K562 (cell line): Measurements from ENCODE around the gene GALNT16. TPM values are rescaled to one million over a fixed set of nuclear protein-coding genes. Genes with fewer than 3 reads are reported as not detected.

Source experiments
- ATAC-seq: fragments of 200-7000 bp; cut with Tn5 transposase; 3 replicates; pipeline ENCODE4 v1.9.1; 2020; ENCODE audit warnings: moderate library complexity
- BruUV-seq: library from RNA; stranded (reverse); fragments of 400-500 nt; replicated peaks from 2 replicates; lab custom pipeline; 2021; lab: Mats Ljungman, UMichigan
- CTCF ChIA-PET: fragments of 300-600 bp; formaldehyde crosslinking; extraction: SDS; loops from one replicate; lab custom pipeline; 2021; ENCODE audit warnings: low intra/inter-chr PET ratio; lab: Yijun Ruan, JAX
- POLR2A ChIA-PET: fragments of 300-600, 350-650 bp; sonication (Branson Sonifier 250); formaldehyde crosslinking; extraction: SDS; loops from one replicate; lab custom pipeline; 2021; ENCODE audit warnings: antibody characterized with exemption, inconsistent platforms; lab: Yijun Ruan, JAX
- DNase-seq, 4 experiments: peaks; one replicate each; pipeline versions ENCODE4 v3.0.0 to v3.0.0-alpha.2; 2011 to 2018; ENCODE audit warnings: low spot score in 3 of 4, mixed read lengths in 3 of 4; ENCODE audit errors: extremely low read depth in 1 of 4
- FAIRE-seq: peaks from 2 replicates; lab custom pipeline; 2011; peaks lifted over from hg19 to GRCh38; lab: Jason Lieb, UNC
- H2AFZ ChIP-seq: 2 replicates; pipeline ENCODE4 v1.6.0; 2011; ENCODE audit warnings: low read depth, low read length, control low read depth, inconsistent platforms
- H3K27ac ChIP-seq: fragments of 200-600 bp; 3 replicates; pipeline ENCODE4 v1.8.0; 2011; ENCODE audit warnings: low read depth, mild to moderate bottlenecking, control low read depth, inconsistent platforms, low read length, moderate library complexity, mixed read lengths; ENCODE audit errors: extremely low read depth
- H3K27me3 ChIP-seq, 2 experiments: fragments of 300-600 bp in 1 of 2; 2 replicates in 1 of 2; 3 replicates in 1 of 2; pipeline versions ENCODE4 v1.6.0 to v1.8.0; 2011; ENCODE audit warnings: inconsistent platforms in 2 of 2, low read length in 2 of 2, mild to moderate bottlenecking in 1 of 2, mixed read lengths in 1 of 2, moderate library complexity in 1 of 2; ENCODE audit not compliant: control insufficient read depth in 2 of 2, insufficient read depth in 2 of 2
- H3K36me3 ChIP-seq: fragments of 300-600 bp; 3 replicates; pipeline ENCODE4 v1.8.0; 2011; ENCODE audit warnings: mild to moderate bottlenecking, low read length, inconsistent platforms; ENCODE audit not compliant: control insufficient read depth, insufficient read depth
- H3K4me1 ChIP-seq, 2 experiments: fragments of 200-600 bp in 1 of 2; replicated peaks in 1 of 2; 2 replicates in 1 of 2; 3 replicates in 1 of 2; pipeline versions ENCODE4 v1.5.1 to v1.8.0; 2011; ENCODE audit warnings: inconsistent platforms in 2 of 2, low read length in 2 of 2, mild to moderate bottlenecking in 1 of 2, mixed read lengths in 1 of 2, moderate library complexity in 1 of 2; ENCODE audit not compliant: control insufficient read depth in 2 of 2, insufficient read depth in 2 of 2
- H3K4me2 ChIP-seq: 2 replicates; pipeline ENCODE4 v1.6.1; 2011; ENCODE audit warnings: low read length, control low read depth, inconsistent platforms, mixed read lengths; ENCODE audit not compliant: insufficient read depth
- H3K4me3 ChIP-seq: fragments of 200-600 bp; sonication (generic), shearing (Covaris generic); 2 replicates; pipeline ENCODE4 v1.5.1; 2016; ENCODE audit warnings: control low read depth, inconsistent platforms
- H3K79me2 ChIP-seq: fragments of 200-600 bp; 3 replicates; pipeline ENCODE4 v1.8.0; 2011; ENCODE audit warnings: low read length, inconsistent platforms; ENCODE audit not compliant: control insufficient read depth, insufficient read depth
- H3K9ac ChIP-seq, 2 experiments: 2 replicates each; pipeline versions ENCODE4 v1.6.0 to v1.6.1; 2011; ENCODE audit warnings: low read depth in 2 of 2, low read length in 2 of 2, control low read depth in 1 of 2, inconsistent platforms in 1 of 2, mild to moderate bottlenecking in 1 of 2, mixed read lengths in 1 of 2; ENCODE audit not compliant: insufficient read depth in 1 of 2
- H3K9me1 ChIP-seq: one replicate; pipeline ENCODE4 v1.6.0; 2011; ENCODE audit warnings: inconsistent platforms, mild to moderate bottlenecking, low read length, moderate library complexity; ENCODE audit not compliant: control insufficient read depth, insufficient read depth
- H3K9me3 ChIP-seq: replicated peaks from 2 replicates; pipeline ENCODE4 v1.5.1; 2011; ENCODE audit warnings: low read depth, low read length, inconsistent platforms; ENCODE audit not compliant: control insufficient read depth, insufficient read depth
- H4K20me1 ChIP-seq: replicated peaks from 2 replicates; pipeline ENCODE4 v1.6.1; 2011; ENCODE audit warnings: low read length, inconsistent platforms, mixed read lengths; ENCODE audit not compliant: control insufficient read depth, insufficient read depth
- ATF3 ChIP-seq, 2 experiments: fragments of 450-650 bp in 1 of 2; sonication (generic) in 1 of 2; formaldehyde crosslinking in 1 of 2; IDR thresholded peaks in 1 of 2; conservative IDR thresholded peaks in 1 of 2; 2 replicates each; pipeline versions ENCODE4 v1.6.1 to v1.8.1; 2016 to 2023; ENCODE audit warnings: mild to moderate bottlenecking in 2 of 2, moderate library complexity in 2 of 2, inconsistent platforms in 1 of 2, missing genetic modification reagents in 1 of 2
- BRD9 ChIP-seq: fragments of 450-650 bp; IDR thresholded peaks from 2 replicates; pipeline ENCODE4 v1.6.1; 2018; ENCODE audit warnings: low read depth; ENCODE audit not compliant: partially characterized antibody
- DMBX1 ChIP-seq: fragments of 250-450 bp; sonication (Bioruptor Pico); IDR thresholded peaks from 2 replicates; pipeline ENCODE4 v1.8.0; 2022; ENCODE audit warnings: inconsistent platforms, mild to moderate bottlenecking, moderate library complexity, borderline replicate concordance
- ELF4 ChIP-seq: fragments of 450-650 bp; formaldehyde crosslinking; IDR thresholded peaks from 2 replicates; pipeline ENCODE4 v1.4.0; 2022; ENCODE audit warnings: missing genetic modification characterization
- FOS ChIP-seq: IDR thresholded peaks from 3 replicates; pipeline ENCODE4 v1.6.1; 2011; ENCODE audit not compliant: insufficient read length; ENCODE audit errors: extremely low read depth
- FOSL1 ChIP-seq: fragments of 200-800 bp; sonication (Bioruptor generic); conservative IDR thresholded peaks from 2 replicates; pipeline ENCODE4 v1.6.1; 2016; ENCODE audit warnings: missing genetic modification characterization, missing compliant biosample characterization
- MAZ ChIP-seq, 2 experiments: fragments of 450-650 bp in 1 of 2; sonication (generic) in 1 of 2; formaldehyde crosslinking; IDR thresholded peaks in 1 of 2; conservative IDR thresholded peaks in 1 of 2; 2 replicates each; pipeline versions ENCODE4 v1.4.0 to v1.5.0; 2020; ENCODE audit warnings: mild to moderate bottlenecking in 1 of 2, missing genetic modification reagents in 1 of 2
- MECOM ChIP-seq: fragments of 250-450 bp; sonication (Bioruptor Pico); IDR thresholded peaks from 2 replicates; pipeline ENCODE4 v1.8.0; 2022; ENCODE audit warnings: inconsistent platforms
- MEF2A ChIP-seq: IDR thresholded peaks from 2 replicates; pipeline ENCODE4 v1.6.1; 2011; ENCODE audit warnings: low read depth, mild to moderate bottlenecking, low read length, moderate library complexity; ENCODE audit not compliant: control insufficient read depth
- MTA3 ChIP-seq: fragments of 450-650 bp; formaldehyde crosslinking; IDR thresholded peaks from 2 replicates; pipeline ENCODE4 v1.6.1; 2017; ENCODE audit warnings: mild to moderate bottlenecking, borderline replicate concordance
- NR3C1 ChIP-seq: sonication (generic); formaldehyde crosslinking; IDR thresholded peaks from 2 replicates; pipeline ENCODE4 v1.8.1; 2022; ENCODE audit warnings: missing genetic modification reagents
- NRF1 ChIP-seq, 2 experiments: fragments of 450-650 bp; IDR thresholded peaks in 1 of 2; conservative IDR thresholded peaks in 1 of 2; 2 replicates each; pipeline ENCODE4 v1.6.1; 2014; ENCODE audit warnings: mild to moderate bottlenecking in 2 of 2
- PHF8 ChIP-seq: fragments of 200-600 bp; sonication (generic); IDR thresholded peaks from 2 replicates; pipeline ENCODE4 v1.6.1; 2012; ENCODE audit warnings: mixed run types, mild to moderate bottlenecking, inconsistent platforms, low read length, moderate library complexity, borderline replicate concordance
- RBM25 ChIP-seq: fragments of 200-400 bp; formaldehyde crosslinking; IDR thresholded peaks from 2 replicates; pipeline ENCODE4 v1.6.1; 2018; ENCODE audit warnings: low read length, low read depth, moderate library complexity; ENCODE audit not compliant: severe bottlenecking
- RBM34 ChIP-seq: fragments of 200-400 bp; formaldehyde crosslinking; IDR thresholded peaks from 2 replicates; pipeline ENCODE4 v1.6.1; 2018; ENCODE audit warnings: low read length, borderline replicate concordance; ENCODE audit not compliant: insufficient read depth
- TCF3 ChIP-seq: sonication (generic); formaldehyde crosslinking; IDR thresholded peaks from 2 replicates; pipeline ENCODE4 v1.4.0; 2020; ENCODE audit warnings: mild to moderate bottlenecking, missing genetic modification reagents
- ZC3H4 ChIP-seq: sonication (generic); formaldehyde crosslinking; IDR thresholded peaks from 2 replicates; pipeline ENCODE4 v1.9.0; 2021; ENCODE audit warnings: missing genetic modification reagents, borderline replicate concordance
- ZNF282 ChIP-seq: sonication (generic); formaldehyde crosslinking; IDR thresholded peaks from 2 replicates; pipeline ENCODE4 v1.8.1; 2023; ENCODE audit warnings: missing genetic modification reagents
- WGBS: fragments of 100-300 bp; shearing (Covaris generic); methylation state at CpG from one replicate; pipeline ENCODE4 v1.1.6; 2016; ENCODE audit warnings: low coverage, mixed read lengths; ENCODE audit not compliant: insufficient coverage; ENCODE audit errors: missing lambda C conversion rate; 5-methylcytosine and 5-hydroxymethylcytosine counted together
- in situ Hi-C: fragments of 300-500 bp; cut with MboI; formaldehyde crosslinking; loops from 4 replicates; pipeline ENCODE4 v1.15.0; 2018; ENCODE audit warnings: inconsistent platforms, mixed read lengths
- intact Hi-C: fragments of 100-400 bp; cut with micrococcal nuclease; formaldehyde crosslinking; loops from 2 replicates; pipeline ENCODE4 v1.14.2; 2022
- polyA plus RNA-seq, 8 experiments: library from polyadenylated mRNA; depleted of rRNA in 4 of 8; stranded (reverse) in 5 of 8; unstranded in 3 of 8; fragments of >200 nt; fragmentation: Nextera tagmentation in 2 of 8; fragmentation: Illumina TruSeq in 1 of 8; extraction: Ambion mirVana in 2 of 8; extraction: Trizol in 1 of 8; gene quantifications; 2 replicates each; pipeline versions ENCODE4 v1.2.1 to v1.2.3, GENCODE V29; 2011 to 2014; ENCODE audit warnings: inconsistent platforms in 1 of 8, missing spikeins in 1 of 8
- total RNA-seq, 7 experiments: library from RNA; depleted of rRNA in 6 of 7; stranded (reverse); fragments of >200 nt in 6 of 7; fragmentation: Illumina TruSeq in 2 of 7; extraction: Trizol in 2 of 7; gene quantifications; 2 replicates each; pipeline versions ENCODE4 v1.2.1 to v1.2.3, GENCODE V29; 2011 to 2021; ENCODE audit warnings: low replicate concordance in 1 of 7
- TF ChIP-seq, protein P1 (sequence below): fragments of 250-450 bp; sonication (Bioruptor Pico); IDR thresholded peaks from 2 replicates; pipeline ENCODE4 v1.5.0; 2021
- TF ChIP-seq, protein P2 (sequence below): fragments of 450-650 bp; IDR thresholded peaks from 2 replicates; pipeline ENCODE4 v1.6.1; 2017; ENCODE audit warnings: antibody characterized with exemption

GALNT16 gene
- total and polyA plus RNA-seq, 9 of the 15 experiments (the other 6 are each of a cell fraction or from before 2014, with no cell fraction given) = not detected

DNA sequence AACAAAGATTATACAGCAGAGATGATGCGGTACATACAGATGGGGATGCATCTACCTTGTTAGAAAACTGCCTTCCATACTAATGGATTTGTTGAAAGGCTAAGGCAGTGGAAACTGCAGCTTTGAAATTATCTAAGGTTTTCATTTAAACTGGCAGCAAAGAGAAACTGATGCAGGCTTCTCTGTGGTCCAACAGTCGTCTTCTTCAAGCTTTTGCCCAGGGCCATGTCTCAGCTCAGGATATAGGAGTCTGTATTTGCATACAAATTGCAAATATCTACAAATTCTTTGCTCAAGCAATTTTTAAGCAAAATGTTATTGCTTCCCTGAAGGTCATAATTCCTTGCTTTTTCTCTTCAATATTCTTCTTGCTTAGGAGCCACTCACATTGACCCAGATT is 104.4 kb downstream of the GALNT16 start:
- H3K9ac ChIP-seq = no peak overlapping the region
- no peaks in the 10 kb centered on the region for H3K36me3 ChIP-seq
- no peak overlapping the region for H3K4me2 ChIP-seq
- no TSS peak for BruUV-seq
- no peaks in the 10 kb centered on the region for H3K9me3 ChIP-seq
- H3K27ac ChIP-seq = no peak overlapping the region
- H3K4me3 ChIP-seq = no peak overlapping the region
- POLR2A ChIA-PET = interaction anchor here (1.1 kb wide), 1 partner anchor 12 kb away, joined by 3 read pairs; no protein-coding TSS in a partner anchor
- WGBS = 7% methylated on average over 2 of the region's 2 CpGs
- no peaks in the 10 kb centered on the region for H3K79me2 ChIP-seq
- FAIRE-seq (no peak), DNase-seq (no peak), ATAC-seq (no peak)
- in situ Hi-C loops (no loop called here), intact Hi-C loops (no loop called here)
- no peaks in the 10 kb centered on the region for H3K4me1 ChIP-seq
- no peaks in the 10 kb centered on the region for H3K9me1 ChIP-seq
- H4K20me1 ChIP-seq = no peaks in the 10 kb centered on the region; the same call in 1 of the 2 replicates
- H2AFZ ChIP-seq = no peak overlapping the region
- H3K27me3 ChIP-seq = peaks cover 2 to 13% of the 10 kb centered on the region in 2 experiments; a peak in 2 of 5 replicates
- TF ChIP-seq, protein P1, sequence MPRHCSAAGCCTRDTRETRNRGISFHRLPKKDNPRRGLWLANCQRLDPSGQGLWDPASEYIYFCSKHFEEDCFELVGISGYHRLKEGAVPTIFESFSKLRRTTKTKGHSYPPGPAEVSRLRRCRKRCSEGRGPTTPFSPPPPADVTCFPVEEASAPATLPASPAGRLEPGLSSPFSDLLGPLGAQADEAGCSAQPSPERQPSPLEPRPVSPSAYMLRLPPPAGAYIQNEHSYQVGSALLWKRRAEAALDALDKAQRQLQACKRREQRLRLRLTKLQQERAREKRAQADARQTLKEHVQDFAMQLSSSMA (CRISPR knock-in tag) = no peak
- no peak for TF ChIP-seq TCF3 (CRISPR knock-in tag)
- TF ChIP-seq BRD9 = no peak
- TF ChIP-seq DMBX1 (CRISPR knock-in tag) = no peak
- no peak for TF ChIP-seq FOS
- TF ChIP-seq NRF1 (conservative IDR thresholded peaks at IDR 0.05 in 1 of 2, IDR thresholded peaks at IDR 0.05 in 1 of 2) = no peak
- TF ChIP-seq NR3C1 (CRISPR knock-in tag) = no peak
- no peak for TF ChIP-seq RBM25
- no peak for TF ChIP-seq ATF3 (IDR thresholded peaks at IDR 0.05)
- no peak for TF ChIP-seq ATF3 (CRISPR knock-in tag; conservative IDR thresholded peaks at IDR 0.05)
- no peak for TF ChIP-seq ZC3H4 (CRISPR knock-in tag)
- TF ChIP-seq RBM34 = no peak
- TF ChIP-seq, protein P2, sequence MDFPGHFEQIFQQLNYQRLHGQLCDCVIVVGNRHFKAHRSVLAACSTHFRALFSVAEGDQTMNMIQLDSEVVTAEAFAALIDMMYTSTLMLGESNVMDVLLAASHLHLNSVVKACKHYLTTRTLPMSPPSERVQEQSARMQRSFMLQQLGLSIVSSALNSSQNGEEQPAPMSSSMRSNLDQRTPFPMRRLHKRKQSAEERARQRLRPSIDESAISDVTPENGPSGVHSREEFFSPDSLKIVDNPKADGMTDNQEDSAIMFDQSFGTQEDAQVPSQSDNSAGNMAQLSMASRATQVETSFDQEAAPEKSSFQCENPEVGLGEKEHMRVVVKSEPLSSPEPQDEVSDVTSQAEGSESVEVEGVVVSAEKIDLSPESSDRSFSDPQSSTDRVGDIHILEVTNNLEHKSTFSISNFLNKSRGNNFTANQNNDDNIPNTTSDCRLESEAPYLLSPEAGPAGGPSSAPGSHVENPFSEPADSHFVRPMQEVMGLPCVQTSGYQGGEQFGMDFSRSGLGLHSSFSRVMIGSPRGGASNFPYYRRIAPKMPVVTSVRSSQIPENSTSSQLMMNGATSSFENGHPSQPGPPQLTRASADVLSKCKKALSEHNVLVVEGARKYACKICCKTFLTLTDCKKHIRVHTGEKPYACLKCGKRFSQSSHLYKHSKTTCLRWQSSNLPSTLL = no peak
- no peak for TF ChIP-seq FOSL1 (tag)
- no peak for TF ChIP-seq PHF8
- TF ChIP-seq MEF2A = no peak
- TF ChIP-seq MTA3 = no peak
- TF ChIP-seq ZNF282 (CRISPR knock-in tag) = no peak
- no peak for TF ChIP-seq ELF4 (CRISPR knock-in tag)
- TF ChIP-seq MECOM (CRISPR knock-in tag) = no peak
- TF ChIP-seq MAZ (CRISPR knock-in tag; conservative IDR thresholded peaks at IDR 0.05 in 1 of 2, IDR thresholded peaks at IDR 0.05 in 1 of 2) = no peak
- CTCF ChIA-PET = no interaction called here
